Measurements from ENCODE around the gene NTM.

The NTM gene

DNA sequence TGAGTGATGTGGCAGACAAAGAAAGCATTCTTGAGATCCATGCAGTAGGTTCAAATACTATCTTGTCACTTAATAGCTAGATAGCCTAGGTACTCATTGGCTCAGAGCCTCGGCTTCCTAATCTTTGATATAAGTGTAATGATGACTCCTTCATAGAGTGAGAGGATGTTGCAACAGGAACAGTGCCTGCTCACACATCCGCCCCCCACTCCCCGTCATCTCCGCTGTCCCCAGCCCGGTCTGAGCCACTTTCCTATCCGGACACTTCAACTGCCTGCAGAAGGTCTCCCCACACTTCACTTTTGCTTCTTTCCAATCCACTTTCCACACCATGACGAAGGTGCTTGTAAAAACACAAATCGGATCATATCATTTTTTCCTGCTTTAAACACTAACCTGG is 128.8 kb downstream of the NTM start:
- no peak for DNase-seq (ENCODE audit: low spot score)

DNA sequence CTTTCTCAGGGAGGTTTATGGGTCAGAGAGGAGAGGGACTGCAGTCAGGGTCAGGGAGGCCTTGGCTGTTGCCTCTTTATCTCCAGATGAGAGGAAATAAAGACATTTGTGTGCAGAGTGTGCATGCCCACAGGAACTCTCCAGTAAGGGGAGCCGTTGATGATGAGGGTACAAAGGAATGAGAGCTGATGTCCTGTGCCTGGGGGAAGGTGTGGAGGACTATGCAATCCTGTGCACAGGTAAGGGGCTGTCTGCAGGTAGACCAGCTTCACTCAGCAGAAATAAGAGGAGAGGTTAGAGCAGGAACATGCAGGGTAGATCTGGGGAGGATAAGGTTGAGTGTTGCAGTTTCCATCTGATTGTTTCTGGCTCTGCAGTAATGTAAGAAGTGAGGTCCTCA is 132.6 kb downstream of the NTM start:
- no peak for DNase-seq (ENCODE audit: low spot score)

DNA sequence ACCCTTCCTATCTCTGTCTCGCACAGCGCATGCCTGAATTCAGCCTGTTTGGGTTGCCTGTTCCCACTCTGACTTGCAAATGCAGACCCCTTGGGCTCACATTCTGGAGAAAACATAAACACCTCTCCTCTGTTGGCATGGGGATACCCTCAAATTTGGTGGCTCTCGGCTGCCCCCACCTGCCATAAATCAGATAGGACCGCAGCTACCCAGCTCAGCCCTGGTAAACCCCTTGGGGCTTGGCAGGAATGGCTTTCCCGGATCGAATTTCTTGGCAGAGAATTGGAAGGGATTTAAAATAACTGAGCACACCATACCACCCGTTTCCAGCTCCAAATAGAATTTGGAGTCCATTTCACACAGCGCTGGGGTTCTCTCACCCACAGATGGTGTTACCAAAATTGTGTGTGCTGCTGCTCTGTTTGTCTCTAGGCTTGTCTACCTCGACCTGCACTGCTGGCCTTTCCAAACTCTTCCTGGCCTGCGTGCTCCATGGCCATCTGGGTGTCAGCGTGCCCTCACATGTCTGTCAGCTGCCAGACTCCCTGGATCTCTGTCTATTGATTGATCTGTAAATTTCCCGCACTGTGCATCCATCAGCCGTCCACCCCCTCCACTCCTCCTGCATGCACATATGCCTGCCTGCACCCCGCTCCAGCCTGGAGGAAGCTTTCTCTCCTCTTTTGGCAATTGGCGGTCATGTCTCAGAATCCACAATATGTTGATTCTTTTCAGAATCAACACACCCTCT is 134.0 kb downstream of the NTM start:
- no peak for DNase-seq (ENCODE audit: low spot score)

DNA sequence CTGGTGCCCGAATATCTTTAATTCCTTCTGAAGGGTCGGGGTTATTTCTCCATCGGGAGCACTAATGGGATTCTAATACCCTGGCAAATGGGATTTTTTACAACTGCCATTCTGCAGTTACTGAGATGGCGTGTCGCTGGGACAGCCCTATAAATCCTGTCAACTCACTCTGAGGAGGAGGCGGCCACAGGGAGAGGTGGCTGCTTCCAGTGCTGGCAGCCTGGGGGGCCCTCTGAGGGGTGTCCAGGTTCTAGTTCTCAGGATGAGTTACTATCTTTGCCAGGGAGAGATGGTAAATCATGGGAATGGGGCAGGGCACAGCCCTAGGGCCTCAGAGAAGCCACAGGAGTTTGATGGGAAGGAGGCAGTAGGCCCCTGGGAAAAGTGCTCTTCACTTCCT is 135.9 kb downstream of the NTM start:
- DNase-seq (ENCODE audit: low spot score): no peak

DNA sequence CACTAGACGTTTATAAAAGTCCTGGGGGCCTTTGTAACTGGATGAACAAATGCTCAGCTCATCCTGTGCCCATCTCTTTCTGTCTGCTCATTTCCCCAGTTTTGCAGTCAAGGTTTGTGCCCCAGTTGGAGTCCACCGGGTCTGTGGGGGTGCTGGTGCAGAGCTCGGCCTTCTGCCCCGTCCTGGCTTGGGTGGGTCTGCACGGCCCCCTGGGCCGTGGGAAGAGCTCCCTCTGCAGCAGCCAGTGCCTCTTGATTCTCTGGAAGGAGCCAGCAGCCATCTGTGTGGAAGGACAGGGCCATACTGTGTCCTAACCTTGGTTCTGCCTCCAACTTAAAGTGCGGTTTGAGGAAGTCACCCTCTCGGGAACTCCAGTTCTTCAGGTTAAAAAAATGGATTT is 140.2 kb downstream of the NTM start:
- no peak for DNase-seq (ENCODE audit: low spot score)

DNA sequence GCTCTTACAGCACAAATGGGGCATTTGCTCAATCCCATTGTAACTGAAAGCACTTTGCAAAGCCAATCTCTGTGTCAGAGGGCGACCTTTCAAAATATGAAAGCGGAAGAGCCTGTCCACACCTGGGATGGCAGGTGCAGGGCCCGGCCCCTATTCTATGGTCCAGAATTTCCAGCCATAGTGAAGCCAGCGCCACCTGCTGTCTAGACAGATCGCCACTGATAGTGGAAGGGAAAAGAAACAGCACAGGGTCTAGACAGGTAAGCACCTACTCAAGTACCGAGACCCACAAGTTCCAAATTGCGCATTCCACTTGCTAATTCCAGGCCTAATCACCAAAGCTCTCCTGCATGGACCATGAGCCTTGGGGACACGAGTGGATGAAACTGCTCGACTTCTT is 141.4 kb downstream of the NTM start:
- DNase-seq (ENCODE audit: low spot score): no peak

DNA sequence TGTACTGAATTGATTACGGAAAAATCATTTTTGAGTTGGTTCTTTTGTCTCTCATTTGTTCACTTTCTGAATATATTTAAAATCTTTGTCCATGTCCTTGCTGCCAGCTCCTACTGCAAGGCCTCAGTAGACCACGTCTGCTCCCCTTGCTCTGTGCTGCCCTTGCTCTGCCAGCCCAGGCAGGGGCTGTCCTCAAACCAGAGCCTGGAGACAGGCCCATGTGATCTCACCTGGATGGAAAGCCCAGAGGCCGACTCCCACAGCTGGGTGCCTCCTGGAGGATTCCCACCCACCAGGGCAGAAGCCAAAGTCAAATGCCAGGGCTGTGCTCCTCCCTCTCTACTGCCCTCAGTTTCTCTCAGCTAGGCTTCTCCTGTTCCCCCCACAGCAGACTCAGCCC is 141.8 kb downstream of the NTM start:
- no peak for DNase-seq (ENCODE audit: low spot score)

DNA sequence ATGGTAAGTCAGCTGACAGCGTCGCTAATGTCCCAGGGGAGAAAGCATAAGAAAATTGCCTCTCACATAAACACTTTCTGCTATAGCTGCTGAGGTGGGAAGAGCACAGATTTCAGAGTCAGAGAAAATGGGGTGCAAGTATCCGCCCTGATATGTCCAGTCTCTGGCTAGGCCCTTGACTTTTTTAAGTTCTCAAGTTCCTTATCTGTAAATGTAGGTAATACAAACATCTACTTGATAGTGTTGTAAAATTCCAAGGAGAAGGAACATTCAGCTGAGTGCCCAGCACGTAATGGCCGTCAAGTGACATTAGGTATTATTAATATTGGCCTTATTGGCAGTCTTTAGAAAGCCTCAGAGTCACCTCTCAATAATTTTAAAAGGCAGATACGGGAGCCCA is 143.6 kb downstream of the NTM start:
- DNase-seq (ENCODE audit: low spot score): no peak

DNA sequence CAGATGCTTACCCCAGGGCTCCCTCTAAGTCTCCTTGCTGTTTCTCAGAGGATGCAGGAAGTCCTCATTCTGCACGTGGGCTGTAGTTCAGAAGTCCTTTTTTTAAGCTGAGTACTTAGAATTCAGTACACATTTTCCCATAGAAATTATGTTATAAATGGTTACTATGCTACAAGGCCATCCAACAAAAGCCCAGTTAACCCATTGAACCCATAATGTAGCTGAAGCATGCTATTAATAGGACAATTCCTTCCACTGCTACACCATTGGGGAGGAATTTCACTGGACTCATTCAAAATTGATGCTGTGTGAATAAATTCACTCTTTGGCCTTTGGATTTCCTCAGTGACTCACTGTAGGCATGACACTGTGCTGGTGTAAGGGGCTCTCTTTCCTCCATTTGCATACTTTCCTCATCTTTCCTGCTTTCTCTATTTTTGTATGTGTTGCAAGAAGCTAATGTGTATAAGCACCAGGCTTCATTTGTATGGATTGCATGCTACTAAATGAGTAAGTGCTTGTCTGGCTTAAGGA is 148.0 kb downstream of the NTM start:
- no peak for DNase-seq (ENCODE audit: low spot score)

DNA sequence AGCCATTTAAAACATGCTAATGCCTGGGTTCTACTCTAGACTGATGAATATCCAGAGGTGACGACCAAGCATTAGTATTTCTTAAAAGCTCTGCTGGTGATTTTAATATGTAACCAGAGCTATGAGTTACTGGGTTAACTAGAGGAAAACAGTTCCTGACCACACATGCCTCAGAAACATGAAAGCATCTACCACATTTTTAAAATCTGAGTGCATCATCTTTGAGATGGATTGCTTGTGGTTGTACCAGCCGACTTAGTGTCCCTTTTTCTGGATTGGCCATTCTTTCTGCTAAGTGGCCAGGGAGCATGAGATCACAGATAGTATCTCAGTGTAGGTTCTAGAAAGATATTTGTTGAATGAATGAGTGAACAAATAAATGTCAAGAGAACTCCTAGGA is 152.4 kb downstream of the NTM start:
- no peak for DNase-seq (ENCODE audit: low spot score)

DNA sequence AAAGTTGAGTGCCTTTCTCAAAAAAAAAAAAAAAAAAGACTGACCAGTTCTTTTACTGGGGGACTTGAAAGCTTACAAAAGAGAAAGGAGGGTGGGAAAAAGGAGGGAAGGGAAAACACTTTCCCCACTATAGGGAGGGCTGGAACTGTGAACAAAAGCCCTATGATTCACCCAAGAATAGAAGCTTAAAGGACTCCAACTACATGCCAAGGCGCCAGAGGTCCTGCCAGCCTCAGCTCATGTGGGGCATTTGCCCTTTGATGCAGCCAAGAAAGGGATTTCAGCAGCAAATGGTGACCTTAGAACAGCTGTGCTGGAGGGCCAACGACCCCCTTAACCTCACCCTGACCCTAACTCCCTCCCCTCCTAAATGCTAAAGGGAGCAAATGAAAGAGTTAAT is 160.0 kb downstream of the NTM start:
- DNase-seq (ENCODE audit: low spot score): no peak

DNA sequence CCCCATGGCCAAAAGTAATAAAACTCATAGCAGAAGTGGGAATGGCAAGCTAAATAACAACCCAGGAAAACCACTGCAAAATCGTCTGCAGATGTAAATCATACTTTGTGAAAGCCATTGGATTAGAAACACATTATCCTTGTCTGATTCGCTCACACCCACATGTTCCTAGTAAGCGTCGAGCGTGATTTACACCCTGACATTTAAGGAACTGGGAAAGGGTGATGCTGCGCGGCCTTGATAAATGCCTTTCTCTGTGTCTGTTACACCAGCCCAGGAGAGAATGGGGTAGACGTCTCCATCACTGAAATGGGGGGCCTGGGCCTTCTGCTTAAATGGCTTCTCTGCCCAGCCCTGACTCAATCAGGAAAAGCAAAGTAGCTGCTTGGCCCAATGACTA is 162.7 kb downstream of the NTM start:
- no peak for DNase-seq (ENCODE audit: low spot score)

DNA sequence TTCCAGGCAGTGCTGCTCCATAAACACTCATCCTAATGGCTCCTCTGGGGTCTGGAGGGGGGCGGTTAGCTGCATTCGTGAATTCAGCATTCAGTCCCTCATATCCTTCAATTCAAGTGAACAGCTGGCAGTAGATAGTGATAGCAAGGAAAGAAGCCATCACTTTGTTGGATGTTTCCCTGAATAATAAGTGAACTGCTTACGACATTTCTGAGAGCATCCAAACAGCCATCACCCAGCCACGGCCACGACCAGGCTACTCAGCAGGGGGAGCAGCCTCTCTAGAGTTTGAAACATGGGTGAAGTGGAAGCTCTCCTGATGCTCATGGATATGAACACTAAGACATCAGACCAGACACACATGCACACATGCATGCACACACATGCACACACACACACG is 163.6 kb downstream of the NTM start:
- DNase-seq (ENCODE audit: low spot score): no peak

DNA sequence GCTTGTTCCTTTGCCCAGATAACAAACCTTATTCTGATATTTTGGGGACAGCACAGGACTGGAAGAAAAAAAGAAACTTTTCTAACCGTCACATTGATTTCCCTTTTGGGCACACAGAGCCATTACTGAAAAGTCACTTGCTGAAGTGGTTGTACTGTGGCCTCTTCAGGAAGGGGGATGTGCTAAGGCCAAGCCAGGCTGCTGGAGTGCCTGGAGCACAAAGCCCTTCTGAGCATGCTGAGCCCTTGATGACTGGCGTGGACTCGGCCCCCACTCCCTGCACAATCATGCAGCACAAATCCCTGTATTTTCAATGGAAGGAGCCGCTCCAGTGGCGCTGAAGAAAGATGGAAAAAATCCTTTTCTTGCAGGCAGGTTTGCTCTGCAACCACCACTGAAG is 164.2 kb downstream of the NTM start:
- no peak for DNase-seq (ENCODE audit: low spot score)

DNA sequence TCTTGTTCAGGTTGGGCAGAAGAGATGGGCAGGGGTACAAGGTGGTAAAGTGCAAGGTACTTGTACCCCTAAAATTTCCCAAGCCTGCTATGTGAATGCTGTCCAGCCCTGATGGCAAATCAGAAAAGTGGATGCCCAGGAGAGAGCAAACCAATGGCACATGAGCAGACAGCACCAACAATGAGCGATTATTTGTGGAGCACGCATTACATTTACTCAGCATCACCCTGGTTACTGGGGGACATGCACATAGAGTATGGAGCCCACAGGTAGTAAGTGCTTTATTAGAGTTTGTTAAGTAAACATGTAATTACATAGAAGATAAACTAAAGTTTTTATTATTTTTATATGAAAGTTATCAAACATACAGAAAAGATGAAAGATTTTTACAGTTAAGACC is 165.7 kb downstream of the NTM start:
- no peak for DNase-seq (ENCODE audit: low spot score)

DNA sequence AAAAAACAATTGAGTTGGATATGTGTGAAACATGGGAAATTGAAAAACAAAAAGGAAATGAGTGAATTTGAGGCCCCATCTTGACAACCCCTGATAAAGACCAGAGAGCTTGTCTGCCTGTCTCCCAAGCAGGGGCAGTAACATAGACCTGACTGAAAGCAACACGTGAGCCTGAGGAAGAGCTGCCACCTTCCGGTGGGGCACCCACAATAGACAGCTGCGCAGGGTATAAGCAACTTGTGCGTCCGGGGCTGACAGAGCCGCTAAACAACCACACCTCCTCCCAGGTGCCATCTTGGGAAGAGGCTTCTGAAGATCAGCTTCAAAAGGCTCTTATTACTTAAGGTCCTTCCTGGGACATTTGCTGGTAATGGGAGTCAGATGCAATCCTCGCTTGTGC is 166.8 kb downstream of the NTM start:
- no peak for DNase-seq (ENCODE audit: low spot score)

DNA sequence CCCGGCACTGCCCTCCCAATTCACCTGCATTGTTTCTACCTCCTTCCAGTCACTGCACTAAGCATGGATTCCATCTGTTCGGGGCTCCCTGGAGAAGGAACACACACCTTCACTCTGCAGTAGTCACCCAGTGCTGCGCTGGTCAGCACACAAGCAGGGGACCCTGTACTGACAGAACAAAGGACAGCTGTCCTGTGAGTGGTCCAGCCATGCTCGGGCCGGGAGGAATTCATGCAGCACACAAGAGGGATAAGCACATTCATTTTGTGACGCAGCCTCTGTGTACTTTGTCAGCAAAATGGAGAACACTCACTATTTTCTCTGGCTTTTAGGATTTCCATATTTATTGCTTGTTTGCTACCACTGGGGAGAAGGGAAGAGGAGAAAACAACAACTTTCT is 167.3 kb downstream of the NTM start:
- no peak for DNase-seq (ENCODE audit: low spot score)

DNA sequence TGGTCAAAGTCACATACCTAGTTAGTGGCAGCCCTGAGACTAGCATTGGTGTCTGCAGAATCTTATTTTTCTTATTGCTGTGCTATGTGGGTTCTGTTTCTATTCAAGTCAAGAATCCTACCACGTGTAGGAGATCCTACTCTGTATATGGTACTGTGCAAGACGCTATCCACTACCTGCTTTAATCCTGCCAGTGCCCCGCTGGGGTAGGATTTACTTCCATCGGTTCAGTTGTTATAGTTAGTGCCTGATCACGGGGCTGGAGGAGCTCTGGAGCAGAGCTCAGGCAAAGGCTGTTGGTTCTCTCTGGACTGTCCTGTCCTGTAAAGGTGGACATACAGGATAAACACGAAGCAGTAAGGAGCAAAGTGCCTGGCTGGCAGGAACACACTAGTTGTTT is 167.9 kb downstream of the NTM start:
- DNase-seq (ENCODE audit: low spot score): no peak

DNA sequence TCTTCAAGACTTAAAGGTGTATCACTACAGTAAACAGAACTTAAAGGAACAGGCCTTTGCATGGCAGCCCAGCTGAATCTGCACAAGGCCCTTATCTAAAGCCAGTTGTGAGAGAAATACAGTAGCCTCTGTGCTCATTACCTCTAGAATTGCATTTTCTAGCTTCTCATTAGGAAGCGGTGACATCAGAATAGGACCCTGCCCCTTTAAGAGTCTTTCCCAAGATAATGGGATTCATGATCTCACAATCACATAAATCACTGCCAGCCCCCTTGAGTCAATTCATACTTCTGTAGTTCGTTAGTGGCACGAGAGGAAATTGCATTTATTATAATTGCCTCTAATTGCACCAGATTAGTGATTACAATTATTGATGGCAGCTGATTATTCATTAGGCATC is 170.3 kb downstream of the NTM start:
- DNase-seq (ENCODE audit: low spot score): no peak

DNA sequence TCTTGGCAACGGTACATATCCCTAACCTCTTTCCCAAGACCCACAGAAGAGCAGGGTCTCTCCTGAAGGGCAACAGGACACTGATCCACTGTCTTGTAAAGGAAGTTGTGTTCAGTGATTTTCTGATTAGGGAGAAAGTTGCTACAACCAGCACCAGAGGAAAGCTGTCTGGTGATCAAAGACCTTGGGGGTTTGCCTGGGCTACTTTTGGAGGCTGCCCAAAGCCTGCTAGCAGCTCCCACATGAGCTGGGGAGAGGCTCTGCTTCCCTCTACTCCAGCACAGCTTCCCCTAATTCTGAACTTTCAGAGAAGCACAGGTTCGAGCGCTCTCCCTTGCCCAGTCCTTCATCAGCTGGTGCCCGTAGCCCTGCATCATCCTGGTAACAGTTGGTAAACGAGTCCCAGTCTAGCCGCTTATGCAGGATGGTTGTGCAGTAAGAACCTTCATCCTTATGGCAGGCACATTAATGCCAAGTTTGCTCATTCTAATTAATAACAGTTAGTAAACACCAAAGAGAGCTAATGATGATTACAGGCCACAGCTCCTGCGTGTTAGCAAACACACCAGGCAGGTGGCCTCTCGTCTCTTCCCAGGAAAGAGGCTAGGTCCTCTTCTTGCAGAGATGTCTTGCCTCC is 173.1 kb downstream of the NTM start:
- no peak for DNase-seq (ENCODE audit: low spot score)

DNA sequence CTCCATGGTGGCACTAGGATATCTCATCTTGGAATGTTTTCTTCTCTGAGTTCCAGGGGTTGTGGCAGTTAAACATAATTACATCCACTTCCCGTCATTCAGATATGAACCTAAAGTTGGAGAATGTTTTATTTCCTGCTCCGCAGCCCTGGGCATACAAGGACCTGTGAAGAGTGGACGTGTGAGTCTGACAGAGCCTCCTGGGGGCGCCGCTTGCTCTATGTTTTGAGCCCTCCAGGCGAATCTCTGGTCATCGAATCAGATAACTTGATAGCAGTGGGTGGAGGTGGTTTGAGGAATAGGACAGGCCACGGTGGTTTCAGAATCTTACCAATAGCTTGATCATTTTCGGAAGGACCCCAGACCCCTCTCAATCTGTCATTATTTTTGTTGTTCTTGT is 174.2 kb downstream of the NTM start:
- no peak for DNase-seq (ENCODE audit: low spot score)

DNA sequence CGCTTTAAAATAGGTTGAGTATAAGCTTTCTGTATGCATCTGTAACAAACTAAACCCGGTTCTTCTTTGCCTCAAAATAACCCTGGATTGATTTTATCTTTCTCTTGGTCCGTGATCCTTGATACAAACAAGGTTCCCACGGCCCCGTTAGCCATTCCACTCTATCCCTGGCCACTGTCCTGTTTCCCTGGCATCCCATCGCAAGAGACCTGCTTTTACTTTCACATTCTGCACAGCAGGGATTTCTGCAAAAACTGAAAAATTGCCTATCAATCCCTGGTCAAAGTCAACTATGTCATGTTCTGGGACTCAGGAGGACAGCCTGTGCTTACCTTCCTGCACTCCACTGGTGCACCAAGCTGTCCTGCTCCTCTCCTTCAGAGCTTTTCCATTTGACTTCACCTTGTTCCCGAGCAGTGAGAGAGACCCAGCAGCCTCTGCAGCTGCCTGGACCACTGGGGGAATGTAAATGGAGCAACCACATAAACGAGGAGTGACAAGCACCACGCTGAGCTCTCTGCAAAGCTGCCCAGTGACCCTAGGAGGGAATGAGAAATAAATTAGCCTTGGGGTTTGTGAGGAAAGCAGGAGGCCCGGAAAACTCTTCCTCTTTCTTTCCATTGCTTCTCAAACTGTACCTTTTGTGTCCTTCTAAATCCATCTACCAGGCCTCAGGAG is 175.9 kb downstream of the NTM start:
- DNase-seq (ENCODE audit: low spot score): no peak

DNA sequence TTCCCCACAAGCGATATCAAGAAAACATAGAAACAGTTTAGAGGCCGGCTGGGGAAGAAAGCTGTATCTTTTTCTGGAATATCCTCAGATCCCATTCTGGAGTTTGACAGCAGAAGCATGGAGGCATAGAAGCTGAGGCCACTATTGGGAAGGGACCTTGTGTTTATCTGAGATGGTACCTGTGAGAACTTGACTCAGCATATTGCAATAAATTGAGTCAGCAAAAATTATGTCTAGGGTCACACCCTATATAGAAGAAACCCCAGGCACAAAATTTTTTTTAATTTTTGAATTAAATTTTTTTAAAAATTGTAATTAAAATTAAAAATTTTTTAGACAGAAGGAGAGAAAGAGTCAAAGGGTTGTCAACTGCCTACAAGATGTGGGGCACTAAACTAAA is 178.7 kb downstream of the NTM start:
- DNase-seq (ENCODE audit: low spot score): no peak
